SK-N-SH treated with all-trans-retinoic acid at 6 μM for 48 hours (cell line): ENCODE data around the gene PTOV1.

Experiments used
- CSRNP3 ChIP-seq: fragments of 250-450 bp; sonication (Bioruptor Pico); IDR thresholded peaks from 2 replicates; pipeline ENCODE4 v1.5.1; 2021; ENCODE audit warnings: mild to moderate bottlenecking, moderate library complexity
- ZFP30 ChIP-seq: fragments of 450-650 bp; formaldehyde crosslinking; IDR thresholded peaks from 2 replicates; pipeline ENCODE4 v1.5.0; 2022; ENCODE audit warnings: mild to moderate bottlenecking, moderate library complexity

DNA sequence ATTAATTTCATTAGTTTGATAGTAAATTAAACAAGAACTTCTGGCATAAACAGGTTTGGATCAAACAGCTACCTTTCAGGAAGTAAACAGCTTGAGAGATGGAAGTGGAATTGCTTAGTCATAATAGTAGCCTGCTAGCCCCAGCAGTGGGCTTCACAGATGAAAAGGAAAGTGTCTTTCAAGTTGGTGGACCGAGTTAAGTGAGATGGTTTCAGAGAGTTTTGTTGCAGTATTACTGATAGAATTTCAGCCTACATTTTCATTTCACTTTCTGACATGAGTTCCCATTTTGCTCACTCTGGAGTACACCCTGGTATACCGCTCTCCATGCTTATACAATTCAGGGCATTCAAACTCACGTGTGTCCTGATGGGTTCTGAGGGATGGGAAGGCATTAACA lies 2.0 kb upstream of the PTOV1 start:
- TF ChIP-seq ZFP30 (CRISPR knock-in tag) (no peak), CSRNP3 (no peak)
